Measurements from ENCODE around the gene CAMTA1.

CAMTA1 gene

DNA sequence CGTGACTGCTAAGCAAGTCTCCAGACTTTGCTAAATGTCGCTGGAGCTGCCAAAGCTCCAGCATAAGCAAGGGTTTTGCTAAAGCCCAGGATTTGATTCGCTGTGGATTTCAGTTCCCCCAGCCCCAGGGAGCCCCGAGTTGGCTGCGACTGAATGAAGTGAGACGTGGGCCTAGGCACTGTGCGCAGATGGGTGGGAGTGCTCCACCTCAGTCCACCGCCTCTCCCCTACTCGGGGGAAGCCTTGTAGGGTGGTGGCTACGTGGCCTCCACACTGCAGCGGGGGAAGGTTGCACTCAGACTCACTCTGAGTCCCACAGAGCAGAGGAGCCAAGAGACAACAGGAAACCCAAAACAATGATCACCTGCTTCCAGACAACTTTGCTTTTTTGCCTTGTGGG, 588.0 kb downstream of the CAMTA1 start:
- H3K4me3 ChIP-seq (ENCODE audit: low read length), result no peak overlapping the region
- DNase-seq (ENCODE audit: low read depth), result no peak
- no peak for TF ChIP-seq CTCF (conservative IDR thresholded peaks at IDR 0.05; ENCODE audit: low read length)

- no peak for TF ChIP-seq CTCF (conservative IDR thresholded peaks at IDR 0.05; ENCODE audit: low read length)
- H3K4me3 ChIP-seq (ENCODE audit: low read length), result no peak overlapping the region
- peak; percentile 6 for DNase-seq (ENCODE audit: low read depth)
Observed at GRCh38 chr1:7373876-7374562, 588.8 kb downstream of the CAMTA1 start.

DNA sequence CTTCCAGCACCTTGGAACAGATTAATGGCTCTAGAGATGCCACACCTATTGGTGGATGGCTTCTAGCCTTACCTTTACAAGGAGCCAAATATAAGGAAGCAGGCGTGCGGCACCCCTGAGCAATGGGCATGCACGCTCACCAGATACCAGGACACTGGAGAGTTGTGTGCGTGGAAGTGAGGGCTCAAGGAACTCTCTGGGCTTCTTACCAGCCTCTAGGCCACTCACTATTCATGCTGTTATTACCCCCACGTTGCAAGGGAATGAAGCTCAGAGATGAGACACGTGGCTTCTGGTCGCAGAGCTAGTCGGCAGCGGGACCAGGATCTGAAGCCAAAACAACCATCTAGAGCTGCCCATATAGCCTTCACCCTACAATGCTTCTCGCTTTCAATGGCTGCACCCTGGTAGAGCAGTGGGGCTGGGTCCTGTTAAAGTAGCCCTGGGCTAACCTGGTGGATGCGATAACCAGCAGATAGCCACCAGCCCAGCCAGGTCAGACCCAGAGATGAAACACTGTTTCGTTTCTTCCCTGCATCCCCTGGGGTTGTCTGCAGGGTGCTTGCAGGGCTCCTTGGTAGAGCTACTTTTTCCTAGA, 589.4 kb downstream of the CAMTA1 start:
- no peak for TF ChIP-seq CTCF (conservative IDR thresholded peaks at IDR 0.05; ENCODE audit: low read length)
- H3K4me3 ChIP-seq (ENCODE audit: low read length), result no peak overlapping the region
- DNase-seq (ENCODE audit: low read depth), result no peak

DNA sequence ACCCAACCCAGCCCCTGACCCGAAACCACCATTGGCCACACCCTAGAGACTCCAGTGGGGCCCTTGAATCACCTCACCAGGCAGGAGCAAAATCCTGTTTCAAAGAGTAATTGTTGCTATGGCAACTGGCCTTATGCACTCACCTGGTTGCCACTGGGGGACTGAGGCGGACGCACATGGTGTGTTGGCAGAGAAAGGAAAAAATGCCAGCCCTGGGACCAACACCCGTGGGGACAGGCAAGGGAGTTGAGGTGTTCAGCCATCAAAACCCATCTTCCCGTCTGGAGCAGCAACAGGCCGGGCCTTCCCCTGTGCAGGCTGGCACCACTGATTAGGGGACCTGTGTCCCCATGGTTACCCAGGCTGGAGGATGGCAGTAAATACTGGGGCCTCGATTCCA, 590.1 kb downstream of the CAMTA1 start:
- H3K4me3 ChIP-seq (ENCODE audit: low read length), result no peak overlapping the region
- TF ChIP-seq CTCF (conservative IDR thresholded peaks at IDR 0.05; ENCODE audit: low read length), result no peak
- DNase-seq (ENCODE audit: low read depth), result no peak

DNA sequence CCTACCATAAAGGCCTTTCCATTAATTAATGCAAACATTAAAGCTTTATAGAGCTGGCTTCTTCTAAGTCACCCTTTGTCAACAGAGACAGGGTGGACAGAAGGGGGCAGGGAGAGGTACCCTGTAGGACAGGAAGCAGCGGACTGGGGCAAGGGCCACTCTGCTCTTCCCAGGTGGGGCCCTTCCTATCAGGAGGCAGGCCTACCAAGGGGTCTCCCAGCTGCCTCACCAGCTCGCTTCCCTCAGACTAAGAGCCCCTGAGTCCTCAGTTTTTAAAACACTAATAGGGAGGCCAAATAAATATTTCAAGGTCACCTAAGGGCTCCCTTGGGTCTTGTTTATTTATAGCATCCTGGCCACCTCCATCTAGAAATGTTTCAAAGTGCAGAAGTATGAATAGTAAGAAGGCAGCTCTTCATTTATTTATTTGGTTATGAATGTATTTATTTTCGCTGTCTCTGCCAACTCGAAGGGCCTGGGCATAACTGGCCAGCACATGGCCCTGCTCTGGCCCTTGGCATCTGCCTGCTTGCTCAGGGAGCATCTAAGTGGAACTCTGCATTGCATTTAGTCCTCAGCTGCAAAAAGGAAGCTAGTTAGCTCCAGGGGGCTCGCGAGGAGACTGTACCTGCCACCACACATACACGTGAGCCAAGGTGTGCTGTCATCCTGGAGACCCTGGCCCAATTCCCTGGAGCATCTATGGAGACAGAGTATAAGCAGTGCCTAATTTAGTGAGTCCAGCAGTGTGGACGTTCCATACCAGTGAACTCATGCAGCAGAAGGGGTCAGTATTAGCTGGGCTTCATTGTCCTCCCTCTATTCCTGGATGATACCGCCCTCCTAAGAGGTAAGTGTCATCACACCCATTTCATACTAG, 590.8 kb downstream of the CAMTA1 start:
- no peak for DNase-seq (ENCODE audit: low read depth)
- no peak for TF ChIP-seq CTCF (conservative IDR thresholded peaks at IDR 0.05; ENCODE audit: low read length)
- no peak overlapping the region for H3K4me3 ChIP-seq (ENCODE audit: low read length)

- DNase-seq (ENCODE audit: low read depth), result no peak
- TF ChIP-seq CTCF (conservative IDR thresholded peaks at IDR 0.05; ENCODE audit: low read length), result no peak
- H3K4me3 ChIP-seq (ENCODE audit: low read length), result no peak overlapping the region
Observed at GRCh38 chr1:7376676-7377075, 591.4 kb downstream of the CAMTA1 start.
